ENCODE data around the gene RUVBL2.
"Not testable (repeated sequence)": the region's sequence is repeated elsewhere in the genome, so short reads cannot be mapped to it uniquely, and the experiment has no call there.

DNA sequence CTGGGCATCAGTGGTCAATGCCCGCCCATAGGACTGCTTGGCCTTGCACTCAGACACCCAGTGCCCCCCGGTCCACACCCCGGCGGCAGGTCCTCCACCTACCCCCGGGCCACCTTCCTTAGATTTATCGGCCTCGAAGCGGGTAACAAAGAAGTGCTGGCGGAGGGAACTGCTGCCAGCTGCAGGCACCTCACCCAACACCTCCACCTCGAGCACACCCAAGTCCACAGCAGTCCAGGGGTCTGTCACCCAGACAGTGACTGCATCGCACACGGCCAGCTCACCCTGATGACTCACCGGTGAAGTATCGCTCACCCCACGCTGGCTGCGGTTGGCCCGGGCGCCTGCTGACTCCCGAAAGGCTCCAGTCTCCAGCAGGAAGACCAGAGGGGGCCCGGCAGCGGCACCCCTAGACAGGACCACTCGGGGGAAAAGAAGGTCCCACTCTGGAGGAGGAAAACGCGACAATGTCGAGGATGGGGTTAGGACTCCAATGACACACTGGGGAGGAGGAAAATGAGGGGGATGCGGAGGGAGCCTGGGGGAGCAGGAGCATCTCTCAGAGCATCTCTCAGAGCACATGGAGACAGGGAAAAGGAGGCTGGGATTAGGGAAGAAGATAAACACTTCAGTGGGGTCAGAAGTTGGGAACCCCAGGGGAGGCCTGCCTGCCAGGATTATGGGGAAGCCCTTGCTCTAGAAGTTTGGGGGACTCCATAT is 45.0 kb downstream of the RUVBL2 start:
- TF ChIP-seq TAF1 (IDR thresholded peaks at IDR 0.05; ENCODE audit: low read depth); EZH2 (IDR thresholded peaks at IDR 0.05; ENCODE audit: borderline replicate concordance, insufficient read depth, low read length, poor library complexity, severe bottlenecking); POLR2AphosphoS5 (IDR thresholded peaks at IDR 0.05); EP300 (conservative IDR thresholded peaks at IDR 0.05; ENCODE audit: poor library complexity, severe bottlenecking); SMC3 (conservative IDR thresholded peaks at IDR 0.05; ENCODE audit: poor library complexity); MXI1 (conservative IDR thresholded peaks at IDR 0.05; ENCODE audit: poor library complexity, severe bottlenecking); RAD21 (conservative IDR thresholded peaks at IDR 0.05): not testable (repeated sequence)
- TF ChIP-seq, protein P1, sequence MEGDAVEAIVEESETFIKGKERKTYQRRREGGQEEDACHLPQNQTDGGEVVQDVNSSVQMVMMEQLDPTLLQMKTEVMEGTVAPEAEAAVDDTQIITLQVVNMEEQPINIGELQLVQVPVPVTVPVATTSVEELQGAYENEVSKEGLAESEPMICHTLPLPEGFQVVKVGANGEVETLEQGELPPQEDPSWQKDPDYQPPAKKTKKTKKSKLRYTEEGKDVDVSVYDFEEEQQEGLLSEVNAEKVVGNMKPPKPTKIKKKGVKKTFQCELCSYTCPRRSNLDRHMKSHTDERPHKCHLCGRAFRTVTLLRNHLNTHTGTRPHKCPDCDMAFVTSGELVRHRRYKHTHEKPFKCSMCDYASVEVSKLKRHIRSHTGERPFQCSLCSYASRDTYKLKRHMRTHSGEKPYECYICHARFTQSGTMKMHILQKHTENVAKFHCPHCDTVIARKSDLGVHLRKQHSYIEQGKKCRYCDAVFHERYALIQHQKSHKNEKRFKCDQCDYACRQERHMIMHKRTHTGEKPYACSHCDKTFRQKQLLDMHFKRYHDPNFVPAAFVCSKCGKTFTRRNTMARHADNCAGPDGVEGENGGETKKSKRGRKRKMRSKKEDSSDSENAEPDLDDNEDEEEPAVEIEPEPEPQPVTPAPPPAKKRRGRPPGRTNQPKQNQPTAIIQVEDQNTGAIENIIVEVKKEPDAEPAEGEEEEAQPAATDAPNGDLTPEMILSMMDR (IDR thresholded peaks at IDR 0.05; ENCODE audit: poor library complexity, severe bottlenecking), result not testable (repeated sequence)
- TF ChIP-seq, protein P2, sequence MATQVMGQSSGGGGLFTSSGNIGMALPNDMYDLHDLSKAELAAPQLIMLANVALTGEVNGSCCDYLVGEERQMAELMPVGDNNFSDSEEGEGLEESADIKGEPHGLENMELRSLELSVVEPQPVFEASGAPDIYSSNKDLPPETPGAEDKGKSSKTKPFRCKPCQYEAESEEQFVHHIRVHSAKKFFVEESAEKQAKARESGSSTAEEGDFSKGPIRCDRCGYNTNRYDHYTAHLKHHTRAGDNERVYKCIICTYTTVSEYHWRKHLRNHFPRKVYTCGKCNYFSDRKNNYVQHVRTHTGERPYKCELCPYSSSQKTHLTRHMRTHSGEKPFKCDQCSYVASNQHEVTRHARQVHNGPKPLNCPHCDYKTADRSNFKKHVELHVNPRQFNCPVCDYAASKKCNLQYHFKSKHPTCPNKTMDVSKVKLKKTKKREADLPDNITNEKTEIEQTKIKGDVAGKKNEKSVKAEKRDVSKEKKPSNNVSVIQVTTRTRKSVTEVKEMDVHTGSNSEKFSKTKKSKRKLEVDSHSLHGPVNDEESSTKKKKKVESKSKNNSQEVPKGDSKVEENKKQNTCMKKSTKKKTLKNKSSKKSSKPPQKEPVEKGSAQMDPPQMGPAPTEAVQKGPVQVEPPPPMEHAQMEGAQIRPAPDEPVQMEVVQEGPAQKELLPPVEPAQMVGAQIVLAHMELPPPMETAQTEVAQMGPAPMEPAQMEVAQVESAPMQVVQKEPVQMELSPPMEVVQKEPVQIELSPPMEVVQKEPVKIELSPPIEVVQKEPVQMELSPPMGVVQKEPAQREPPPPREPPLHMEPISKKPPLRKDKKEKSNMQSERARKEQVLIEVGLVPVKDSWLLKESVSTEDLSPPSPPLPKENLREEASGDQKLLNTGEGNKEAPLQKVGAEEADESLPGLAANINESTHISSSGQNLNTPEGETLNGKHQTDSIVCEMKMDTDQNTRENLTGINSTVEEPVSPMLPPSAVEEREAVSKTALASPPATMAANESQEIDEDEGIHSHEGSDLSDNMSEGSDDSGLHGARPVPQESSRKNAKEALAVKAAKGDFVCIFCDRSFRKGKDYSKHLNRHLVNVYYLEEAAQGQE (IDR thresholded peaks at IDR 0.05; ENCODE audit: borderline replicate concordance), result not testable (repeated sequence)

Measured in neural cell (in vitro differentiated cells).